ENCODE data around the gene PWWP2B.

The PWWP2B gene

GRCh38 chr10:132460691-132461090, 63.7 kb downstream of the PWWP2B start:
- Histone ChIP-seq H3K4me3 (no peak overlapping the region), H3K27ac (no peak overlapping the region)

DNA sequence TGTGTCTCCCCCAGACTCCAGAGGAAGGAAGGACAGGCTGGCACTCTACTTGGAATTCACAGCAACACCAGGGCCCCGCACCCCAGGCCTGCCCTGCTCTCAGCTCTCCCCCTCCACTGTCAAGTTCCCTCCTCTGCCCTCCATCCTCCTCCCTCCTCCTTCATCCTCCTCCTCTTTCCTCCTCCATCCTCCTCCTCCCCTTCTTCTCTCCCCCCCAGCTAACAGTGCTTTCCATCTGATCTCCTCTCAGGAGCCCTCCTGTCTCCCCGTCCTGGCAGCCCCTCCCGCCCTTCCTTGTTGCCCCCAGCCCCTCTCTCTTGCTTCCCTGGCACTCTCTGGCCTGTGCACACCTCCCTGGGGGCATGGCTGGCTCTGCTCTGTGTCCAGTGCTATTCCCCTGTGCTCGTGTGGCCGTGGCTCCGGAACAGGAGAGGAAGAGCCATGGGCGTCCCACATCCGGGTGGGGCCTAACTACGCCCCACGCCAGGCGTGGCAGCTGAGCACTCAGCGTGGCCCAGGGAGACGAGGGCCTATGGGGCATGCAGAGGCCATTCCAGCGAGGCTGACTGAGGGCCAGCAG, 64.2 kb downstream of the PWWP2B start:
- no peak overlapping the region for H3K27ac ChIP-seq
- H3K4me3 ChIP-seq = no peak overlapping the region

DNA sequence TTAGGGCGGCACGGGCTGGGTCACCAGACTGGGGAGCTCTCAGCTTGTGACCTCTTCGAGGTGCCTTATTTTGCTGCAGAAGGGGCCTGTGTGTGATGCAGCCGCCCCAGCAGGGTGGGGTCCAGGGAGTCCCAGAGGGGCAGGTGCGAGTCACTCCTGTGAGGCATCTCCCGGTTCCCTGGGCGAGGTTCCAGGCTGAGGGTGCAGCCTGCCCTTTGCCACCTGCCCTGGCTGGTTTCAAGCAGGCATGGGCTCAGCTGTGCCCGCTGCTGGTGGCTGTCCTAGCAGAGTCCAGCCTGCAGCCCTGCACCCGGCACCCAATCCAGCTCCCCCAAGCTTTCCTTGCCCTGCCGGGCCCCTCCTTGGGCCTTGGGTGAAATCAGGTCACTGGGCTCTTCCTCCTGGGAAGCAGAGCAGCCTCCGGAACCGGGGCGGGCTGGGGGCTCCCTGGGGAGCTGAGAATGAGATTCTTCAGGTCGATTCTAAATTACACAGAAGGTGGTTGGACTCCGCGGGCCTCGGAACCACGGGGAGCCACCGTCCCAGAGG, 64.8 kb downstream of the PWWP2B start:
- H3K27ac ChIP-seq = no peak overlapping the region
- H3K4me3 ChIP-seq = no peak overlapping the region

GRCh38 chr10:132462463-132463332, 65.7 kb downstream of the PWWP2B start:
- Histone ChIP-seq H3K4me3 (no peak overlapping the region), H3K27ac (no peak overlapping the region)

DNA sequence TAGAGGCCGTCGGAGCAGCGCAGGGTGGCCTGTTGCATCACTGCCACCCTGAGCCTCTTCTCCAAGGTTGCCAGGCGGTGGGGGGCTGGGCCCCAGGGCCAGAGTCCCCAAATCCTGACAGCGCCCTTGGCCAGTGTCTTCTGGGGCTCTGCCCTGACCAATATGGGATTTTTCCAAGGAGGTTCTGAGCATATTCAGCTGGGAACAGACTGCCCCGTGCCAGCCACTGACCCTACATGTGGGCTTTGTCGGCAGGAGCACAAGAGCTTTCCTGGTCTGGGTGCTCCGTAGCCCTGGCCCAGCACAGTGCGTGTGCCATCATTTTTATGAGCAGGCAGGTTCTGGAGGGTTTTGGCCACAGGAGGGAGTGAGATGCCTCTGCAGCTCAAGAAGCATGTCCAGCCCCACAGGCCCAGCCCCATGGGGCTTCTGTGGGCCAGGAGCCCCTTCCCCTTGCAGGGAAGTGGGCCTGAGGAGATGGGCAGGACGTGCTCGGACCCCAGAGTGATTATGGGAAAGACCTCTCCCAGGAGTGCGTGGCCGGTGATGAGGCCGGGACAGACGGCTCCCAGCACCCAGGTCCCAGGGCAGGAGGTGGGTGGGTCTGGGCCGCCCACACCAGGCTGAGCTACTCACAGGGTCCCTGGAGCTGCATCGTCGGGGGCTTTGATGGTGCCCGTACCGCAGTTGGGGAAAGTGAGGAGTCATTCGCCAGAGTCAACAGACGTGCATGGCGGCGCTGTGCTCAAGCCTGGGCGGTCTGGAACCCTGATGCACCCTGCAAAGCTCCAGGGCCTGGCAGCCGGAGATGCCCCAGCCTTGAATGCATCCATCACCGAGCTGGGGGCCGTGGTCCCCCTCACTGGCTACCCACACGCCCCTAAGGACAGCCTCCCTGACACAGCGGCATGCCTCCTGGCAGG, 66.6 kb downstream of the PWWP2B start:
- no peak overlapping the region for H3K4me3 ChIP-seq
- peak overlapping the region in 6 of 21 experiments; percentile 1 to 82 (median 72) for H3K27ac ChIP-seq

DNA sequence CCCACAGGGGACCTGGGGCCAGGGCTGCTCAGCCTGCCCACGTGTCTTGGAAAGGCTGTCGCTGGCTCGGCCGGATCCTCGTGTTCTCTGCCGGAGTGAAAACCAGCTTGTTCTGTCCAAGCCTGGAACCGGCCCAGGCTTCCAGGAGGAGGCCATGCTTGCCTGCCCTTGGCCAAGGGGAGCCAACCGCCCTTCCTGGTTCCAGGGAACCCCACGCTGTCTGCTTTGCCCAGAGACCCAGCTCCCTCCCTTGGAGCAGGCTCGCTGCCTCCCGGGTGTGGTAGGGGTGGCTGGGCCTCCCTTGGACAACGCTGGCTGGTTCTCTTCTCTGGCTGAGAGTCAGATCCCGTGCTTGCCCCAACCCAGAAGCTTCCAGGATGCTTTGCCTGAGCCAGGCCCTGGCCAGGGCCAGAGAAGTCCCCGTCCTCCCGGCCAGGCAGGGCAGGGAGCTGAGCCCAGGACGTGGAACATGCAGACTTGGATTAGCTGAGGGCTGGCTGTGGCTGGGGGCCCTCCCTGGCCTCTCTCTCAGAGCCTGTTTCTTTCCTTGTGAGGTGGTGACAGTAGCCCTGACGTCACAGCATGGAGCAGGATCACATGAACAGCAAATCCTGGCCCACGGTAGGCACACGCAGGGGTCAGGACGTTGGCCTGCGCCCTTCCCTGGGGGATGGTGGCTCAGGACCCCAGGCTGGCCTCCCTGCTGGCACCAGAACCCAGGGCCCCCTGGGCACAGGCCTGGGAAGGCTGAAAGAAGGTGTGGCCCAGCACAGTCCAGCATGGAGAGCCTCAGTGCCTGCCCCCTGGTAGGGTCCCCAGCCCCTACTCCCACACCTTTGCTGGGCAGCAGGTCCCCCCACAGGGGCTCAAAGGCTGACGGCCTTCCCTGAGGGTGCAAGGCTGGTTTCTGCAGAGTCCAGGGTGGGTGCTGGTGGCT, 67.5 kb downstream of the PWWP2B start:
- H3K4me3 ChIP-seq = no peak overlapping the region
- H3K27ac ChIP-seq = peak overlapping the region in 12 of 21 experiments; percentile 1 to 82 (median 63)

GRCh38 chr10:132465193-132465888, 68.3 kb downstream of the PWWP2B start:
- Histone ChIP-seq H3K27ac (peak overlapping the region in 6 of 21 experiments; percentile 63 to 82 (median 72)), H3K4me3 (no peak overlapping the region)

DNA sequence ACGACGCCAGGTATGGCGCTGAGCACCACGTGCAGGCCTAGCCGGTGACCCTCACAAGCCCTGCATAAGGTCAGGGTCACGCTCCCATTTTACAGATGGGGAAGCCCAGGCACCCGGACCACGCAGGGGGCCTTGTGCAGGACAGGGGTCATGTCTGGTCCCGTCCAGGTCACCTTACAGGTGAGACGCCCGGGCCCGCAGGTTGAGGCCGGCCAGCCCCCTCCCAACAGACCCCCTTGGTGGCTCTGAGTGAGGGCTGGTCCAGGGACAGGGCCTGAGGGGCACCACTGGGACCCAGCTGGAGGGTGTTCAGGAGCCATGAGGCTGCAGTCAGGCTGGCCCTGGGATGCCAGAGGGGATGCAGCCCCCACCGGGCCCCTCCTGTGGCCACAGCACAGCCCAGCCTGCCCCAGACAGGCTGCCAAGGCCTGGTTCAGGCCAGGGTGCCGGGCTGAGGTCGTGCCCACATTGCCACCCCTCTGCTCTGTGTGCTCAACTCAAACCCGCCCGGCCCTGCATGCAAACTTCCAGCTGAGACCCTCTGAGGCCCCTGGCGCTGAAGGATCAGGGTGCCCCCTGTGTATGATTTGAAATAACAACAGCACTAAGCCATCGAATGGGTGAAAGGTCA, 69.0 kb downstream of the PWWP2B start:
- Histone ChIP-seq H3K27ac (peak overlapping the region in 2 of 21 experiments; percentile 39 to 63), H3K4me3 (no peak overlapping the region)

DNA sequence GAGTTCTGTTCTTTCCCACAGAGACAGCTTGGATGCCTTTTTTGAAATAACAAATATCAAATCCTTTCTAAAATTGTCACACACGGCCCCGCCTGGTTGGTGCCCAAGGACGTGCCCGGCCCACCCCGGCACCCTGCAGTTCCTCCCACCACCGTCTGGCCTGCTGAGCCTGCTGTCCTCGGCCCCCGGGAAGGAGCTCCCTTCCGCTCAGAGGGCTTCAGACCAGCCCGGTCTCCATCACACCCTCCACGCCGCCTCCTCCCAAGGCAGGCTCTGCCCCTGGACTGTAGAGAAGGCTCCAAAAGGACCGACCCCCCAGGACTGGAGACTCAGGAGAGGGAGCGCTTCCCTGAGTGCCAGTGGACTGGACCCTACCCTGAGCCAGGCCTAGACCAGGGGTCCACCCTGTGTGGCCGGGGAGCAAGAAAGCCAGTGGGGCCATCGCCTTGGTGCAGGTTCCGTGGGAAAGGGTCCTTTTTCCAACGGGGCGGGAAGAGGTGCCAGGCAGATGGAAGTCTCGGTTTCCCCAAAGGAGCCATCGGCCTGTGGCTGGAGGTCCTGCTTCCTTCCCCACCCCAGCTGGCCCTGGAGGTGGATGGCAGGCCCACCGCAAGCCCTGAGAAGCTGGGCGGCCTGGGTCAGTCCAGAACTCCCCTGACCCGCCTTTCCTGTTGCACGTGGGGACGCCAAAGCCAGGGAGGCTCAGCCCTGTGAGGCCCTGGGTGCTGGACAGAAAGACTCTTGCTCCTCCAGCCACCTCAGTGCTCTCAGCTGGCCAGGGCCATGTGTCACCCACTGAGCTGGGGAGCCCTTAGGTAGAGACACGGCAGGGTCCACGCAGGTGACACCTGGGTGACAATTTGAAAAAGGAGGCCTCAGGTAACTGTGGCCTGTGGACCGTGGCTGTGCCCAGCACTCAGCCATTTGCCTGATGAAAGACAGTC, 69.8 kb downstream of the PWWP2B start:
- no peak overlapping the region for H3K4me3 ChIP-seq
- H3K27ac ChIP-seq = peak overlapping the region in 1 of 21 experiments; percentile 5
